Measurements from ENCODE around the gene TSPAN8.

GRCh38 chr12:71157601-71158233, at the start of gene TSPAN8:
- TF ChIP-seq CTCF (IDR thresholded peaks at IDR 0.05): no peak
- TF ChIP-seq POLR2A (IDR thresholded peaks at IDR 0.05): no peak
